Neural crest cell (in vitro differentiated cells): ENCODE measurements around the gene PCDH9. TPM values are rescaled to one million over a fixed set of nuclear protein-coding genes. Genes with fewer than 3 reads are reported as not detected.

Experiments
- DNase-seq: peaks from one replicate; pipeline ENCODE4 v3.0.0; 2021; ENCODE audit warnings: low read depth, mixed read lengths, low spot score
- H3K27ac Mint-ChIP-seq: one replicate; pipeline ENCODE4 v1.8.0; 2021; ENCODE audit warnings: mild to moderate bottlenecking, mixed read lengths; ENCODE audit not compliant: unreplicated experiment
- H3K27me3 Mint-ChIP-seq: 2 replicates; pipeline ENCODE4 v1.8.0; 2021; ENCODE audit warnings: low read depth, mild to moderate bottlenecking, mixed read lengths
- H3K36me3 Mint-ChIP-seq: 2 replicates; pipeline ENCODE4 v1.8.0; 2021; ENCODE audit warnings: low read depth, mild to moderate bottlenecking, mixed read lengths
- H3K4me1 Mint-ChIP-seq: 2 replicates; pipeline ENCODE4 v1.8.0; 2021; ENCODE audit warnings: mixed read lengths
- H3K4me3 Mint-ChIP-seq: one replicate; pipeline ENCODE4 v1.8.0; 2021; ENCODE audit warnings: mild to moderate bottlenecking, mixed read lengths
- H3K9me3 Mint-ChIP-seq: 2 replicates; pipeline ENCODE4 v1.8.0; 2021; ENCODE audit warnings: mixed read lengths
- CTCF ChIP-seq: fragments of 200-600 bp; sonication (generic); conservative IDR thresholded peaks from 2 replicates; pipeline ENCODE4 v1.5.0; 2021; ENCODE audit warnings: antibody characterized with exemption, mild to moderate bottlenecking
- total RNA-seq: library from RNA; stranded (reverse); gene quantifications from 2 replicates; pipeline ENCODE4 v1.2.1, GENCODE V29; 2021

Gene PCDH9
- total RNA-seq, 1 donor from 2014 or later = 6.3 TPM

- no peak for DNase-seq
- peaks cover 9% of the 10 kb centered on the region for H3K4me1 Mint-ChIP-seq
- peaks cover 2% of the 10 kb centered on the region for H3K9me3 Mint-ChIP-seq
- no peak overlapping the region for H3K4me3 Mint-ChIP-seq
- no peak for TF ChIP-seq CTCF
- H3K36me3 Mint-ChIP-seq = no peaks in the 10 kb centered on the region
- H3K27ac Mint-ChIP-seq = no peak overlapping the region
- H3K27me3 Mint-ChIP-seq = no peaks in the 10 kb centered on the region
Measured at GRCh38 chr13:67069117-67069767, 160.9 kb downstream of the PCDH9 start.

GRCh38 chr13:67064920-67065319, 165.2 kb downstream of the PCDH9 start:
- no peaks in the 10 kb centered on the region for H3K27me3 Mint-ChIP-seq
- H3K27ac Mint-ChIP-seq = no peak overlapping the region
- H3K4me1 Mint-ChIP-seq = peaks cover 9% of the 10 kb centered on the region
- TF ChIP-seq CTCF = no peak
- H3K36me3 Mint-ChIP-seq = no peaks in the 10 kb centered on the region
- no peak for DNase-seq
- H3K4me3 Mint-ChIP-seq = no peak overlapping the region
- H3K9me3 Mint-ChIP-seq = peaks cover 4% of the 10 kb centered on the region

GRCh38 chr13:67063036-67063435, 167.1 kb downstream of the PCDH9 start:
- no peak overlapping the region for H3K4me3 Mint-ChIP-seq
- peaks cover 5% of the 10 kb centered on the region for H3K4me1 Mint-ChIP-seq
- TF ChIP-seq CTCF = no peak
- peaks cover 4% of the 10 kb centered on the region for H3K9me3 Mint-ChIP-seq
- H3K27ac Mint-ChIP-seq = no peak overlapping the region
- H3K36me3 Mint-ChIP-seq = no peaks in the 10 kb centered on the region
- H3K27me3 Mint-ChIP-seq = no peaks in the 10 kb centered on the region
- DNase-seq = no peak

GRCh38 chr13:67062160-67062559, 168.0 kb downstream of the PCDH9 start:
- H3K27me3 Mint-ChIP-seq = no peaks in the 10 kb centered on the region
- peaks cover 4% of the 10 kb centered on the region for H3K9me3 Mint-ChIP-seq
- H3K27ac Mint-ChIP-seq = no peak overlapping the region
- no peak for DNase-seq
- no peak overlapping the region for H3K4me3 Mint-ChIP-seq
- H3K4me1 Mint-ChIP-seq = peaks cover 5% of the 10 kb centered on the region
- TF ChIP-seq CTCF = no peak
- no peaks in the 10 kb centered on the region for H3K36me3 Mint-ChIP-seq

GRCh38 chr13:67061750-67062149, 168.4 kb downstream of the PCDH9 start:
- Mint-ChIP-seq H3K27me3 (no peaks in the 10 kb centered on the region), H3K4me1 (peaks cover 5% of the 10 kb centered on the region), H3K36me3 (no peaks in the 10 kb centered on the region), H3K27ac (no peak overlapping the region), H3K4me3 (no peak overlapping the region), H3K9me3 (peaks cover 4% of the 10 kb centered on the region)
- no peak for DNase-seq
- no peak for TF ChIP-seq CTCF
